ENCODE data around the gene ZBTB20.

ZBTB20 gene

DNA sequence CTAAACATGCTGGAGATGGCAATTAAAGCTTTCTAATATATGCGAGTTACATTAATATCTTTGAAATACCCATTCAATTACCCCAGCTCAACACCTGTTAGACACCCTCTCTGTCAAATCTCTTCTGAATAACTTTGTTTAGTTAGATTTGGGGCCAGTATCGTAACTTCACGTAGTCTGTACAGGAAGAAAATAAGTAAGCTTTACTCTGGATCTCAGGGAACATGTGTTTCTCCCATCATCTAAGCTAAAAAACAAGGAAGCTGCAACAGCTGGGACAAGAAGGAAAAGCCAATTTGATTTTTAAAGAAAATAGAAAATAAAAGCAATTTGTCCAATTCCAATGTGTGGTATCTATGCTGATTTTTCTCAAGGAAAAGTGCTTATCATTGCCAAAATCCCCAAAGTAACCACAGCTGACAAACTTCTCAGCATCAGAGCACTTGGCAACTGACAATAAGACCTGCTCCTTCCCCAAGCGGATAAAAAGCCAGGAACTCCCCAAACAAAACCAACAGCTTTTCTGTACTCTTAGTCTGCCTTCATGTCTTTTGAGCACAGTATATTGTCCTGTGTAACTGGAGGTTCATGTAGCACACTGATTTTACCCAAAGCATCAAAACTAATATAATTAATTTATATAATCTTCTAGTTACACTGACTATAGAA, 279.1 kb downstream of the ZBTB20 start:
- DNase-seq (no peak), ATAC-seq (no peak)

DNA sequence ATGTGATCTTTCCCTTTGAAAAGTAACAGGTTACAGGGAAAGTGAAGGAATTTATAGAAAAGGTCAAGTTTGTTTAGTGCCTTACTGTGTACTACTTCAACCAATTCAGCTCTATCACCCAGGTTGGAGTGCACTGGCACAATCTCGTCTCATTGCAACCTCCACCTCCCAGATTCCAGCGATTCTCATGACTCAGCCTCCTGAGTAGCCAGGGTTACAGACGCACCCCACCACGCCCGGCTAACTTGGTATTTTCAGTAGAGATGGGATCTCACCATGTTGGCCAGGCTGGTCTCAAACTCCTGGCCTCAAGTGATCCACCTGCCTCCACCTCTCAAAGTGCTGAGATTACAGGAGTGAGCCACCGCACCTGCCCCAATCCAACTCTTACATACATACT, 279.7 kb downstream of the ZBTB20 start:
- no peak for ATAC-seq
- no peak for DNase-seq

DNA sequence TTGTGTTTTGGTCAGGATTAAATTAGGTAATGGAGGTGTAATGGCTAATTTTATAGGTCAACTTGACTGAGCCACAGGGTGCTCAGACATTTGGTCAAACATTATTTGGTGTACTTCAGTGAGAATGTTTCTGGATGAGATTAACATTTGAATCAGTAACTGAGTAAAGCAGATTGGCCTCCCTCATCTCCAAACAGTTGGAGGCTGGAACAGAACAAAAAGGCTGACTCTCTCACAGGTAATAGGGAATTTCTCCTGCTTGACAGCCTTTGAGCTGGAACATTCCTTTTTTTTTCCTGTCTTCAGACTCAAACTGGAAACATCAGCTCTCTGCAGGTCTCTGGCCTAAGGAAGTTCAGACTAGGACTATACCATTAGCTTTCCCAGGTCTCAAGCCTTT, 280.7 kb downstream of the ZBTB20 start:
- no peak for DNase-seq
- no peak for ATAC-seq

DNA sequence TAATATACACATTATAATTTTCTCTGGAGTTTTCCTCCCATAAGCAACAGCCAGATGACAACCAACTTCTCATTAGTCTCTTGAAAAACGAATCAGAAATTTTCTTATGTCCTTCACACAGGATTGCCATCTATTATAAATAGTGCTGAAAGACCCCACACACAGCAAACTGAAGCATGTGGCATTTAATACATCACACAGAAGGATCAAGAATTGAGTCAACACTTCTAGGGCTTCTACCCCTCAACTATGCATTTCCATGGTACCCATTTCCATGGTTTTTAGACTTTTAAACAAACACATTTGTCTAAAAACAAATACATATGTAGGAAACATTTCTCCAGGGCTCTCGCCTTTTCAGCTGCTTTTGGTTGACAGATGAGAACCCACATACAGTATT, 282.1 kb downstream of the ZBTB20 start:
- ATAC-seq: no peak
- no peak for DNase-seq

DNA sequence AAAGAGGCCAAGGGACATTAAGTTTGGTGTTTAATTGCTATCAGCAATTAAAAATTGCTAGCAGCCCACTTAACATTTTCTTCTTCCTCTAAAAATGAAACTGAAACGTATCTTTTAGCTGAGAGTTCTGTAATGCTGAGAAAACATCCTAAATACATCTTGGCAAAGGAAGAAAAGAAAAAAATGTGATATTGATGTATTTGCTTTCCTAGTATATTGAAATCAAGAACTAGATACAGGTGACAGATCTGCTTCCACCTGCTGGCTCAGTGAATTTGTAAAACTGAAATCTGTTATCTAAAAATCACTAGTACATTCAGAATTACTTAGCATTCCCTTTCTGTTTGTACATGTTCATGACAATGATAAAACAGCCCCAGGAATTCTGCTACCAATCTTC, 283.2 kb downstream of the ZBTB20 start:
- DNase-seq: no peak
- no peak for ATAC-seq

DNA sequence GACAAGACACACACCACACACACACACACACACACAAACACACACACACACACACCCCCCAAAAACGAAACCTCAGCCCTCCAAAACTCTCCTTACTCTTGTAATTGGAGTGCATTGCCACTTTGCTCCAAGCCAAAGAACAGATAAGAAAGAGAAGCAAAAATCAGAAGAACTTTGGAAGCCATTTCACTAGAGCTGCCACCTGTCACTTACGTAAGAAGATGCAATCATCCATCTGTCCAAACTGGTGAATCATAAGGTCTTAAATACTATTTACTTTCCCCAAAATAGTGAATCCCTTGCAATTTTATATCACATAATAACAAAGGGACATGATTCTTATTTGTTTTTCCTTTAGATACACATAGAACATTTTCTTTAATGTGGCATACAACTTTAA, 285.4 kb downstream of the ZBTB20 start:
- ATAC-seq (no peak), DNase-seq (no peak)

DNA sequence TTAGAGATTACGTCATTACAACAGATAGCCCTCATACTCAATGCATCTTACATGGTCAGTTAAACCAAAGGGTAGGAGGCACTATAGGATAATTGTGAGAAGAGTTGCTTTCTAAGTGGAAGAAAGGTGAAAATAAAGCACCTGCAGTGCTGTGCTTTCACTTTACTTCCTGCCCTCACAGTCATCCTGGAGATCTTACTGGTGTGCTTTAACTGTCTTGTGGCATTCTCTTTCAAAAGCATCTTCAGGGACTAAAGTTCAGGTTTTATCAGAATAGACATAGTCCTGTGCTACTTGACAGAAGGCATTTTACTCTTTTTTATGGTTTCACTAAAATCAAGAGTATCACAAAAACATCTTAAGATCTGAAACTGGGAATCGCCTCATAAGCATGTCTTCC, 286.6 kb downstream of the ZBTB20 start:
- DNase-seq: no peak
- no peak for ATAC-seq

DNA sequence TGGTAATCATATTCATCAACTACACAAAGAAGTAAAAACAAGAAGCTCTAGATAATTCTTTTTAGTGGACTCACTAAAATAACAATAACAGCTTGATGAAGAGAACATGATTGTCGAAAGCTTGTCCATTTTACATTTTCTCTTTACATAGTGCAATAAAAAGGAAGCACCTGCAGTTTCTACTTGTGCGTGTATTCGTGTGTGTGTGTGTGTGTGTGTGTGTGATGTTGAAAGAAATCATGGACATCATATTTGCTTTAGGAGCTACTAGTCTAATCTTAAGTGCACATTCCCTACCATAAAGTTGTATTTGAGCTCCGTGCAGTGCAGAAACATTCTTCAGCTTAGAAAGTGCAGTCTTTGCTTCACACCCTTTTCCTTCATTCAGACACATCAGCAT, 288.8 kb downstream of the ZBTB20 start:
- DNase-seq: no peak

DNA sequence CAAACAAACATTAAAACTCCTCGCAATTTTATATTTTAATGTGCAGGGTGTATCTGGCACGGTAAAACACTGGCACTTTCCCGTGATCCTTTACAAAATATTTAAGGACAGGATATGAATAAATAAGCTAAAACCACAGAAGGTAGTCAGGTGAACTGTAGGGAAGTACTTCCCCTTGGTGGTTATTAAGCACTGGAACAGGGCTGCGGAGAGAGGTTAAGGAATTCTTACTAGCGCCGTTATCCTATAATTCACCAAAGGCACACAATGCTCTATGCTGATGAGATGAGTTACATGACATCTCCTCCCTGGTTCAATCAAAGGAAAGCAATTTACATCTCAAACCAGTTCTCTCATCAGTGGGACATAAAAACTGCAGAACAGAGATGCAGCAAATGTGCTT, 289.8 kb downstream of the ZBTB20 start:
- no peak for DNase-seq
- no peak for ATAC-seq

More for the DNA sequence above, 288.8 kb downstream of the ZBTB20 start:
- no peak for ATAC-seq

DNA sequence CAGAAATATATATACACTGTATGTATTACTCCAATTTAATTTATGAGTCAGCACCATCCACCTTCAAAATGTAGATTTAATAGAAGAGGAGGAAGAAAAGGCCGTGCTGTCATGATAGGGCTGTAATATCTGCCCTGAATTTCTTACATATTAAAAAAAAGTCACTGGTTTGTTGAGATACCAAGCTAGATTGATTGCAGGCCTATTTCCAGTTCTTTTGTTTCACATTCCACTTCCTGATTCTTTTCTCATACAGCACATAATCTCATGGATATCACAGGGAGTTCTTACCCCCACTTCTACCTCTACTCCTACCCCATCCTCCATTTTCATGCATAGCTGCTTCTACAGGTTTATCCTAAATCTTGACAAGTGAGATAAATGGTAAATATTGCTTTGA, 290.3 kb downstream of the ZBTB20 start:
- no peak for DNase-seq
- ATAC-seq: no peak

DNA sequence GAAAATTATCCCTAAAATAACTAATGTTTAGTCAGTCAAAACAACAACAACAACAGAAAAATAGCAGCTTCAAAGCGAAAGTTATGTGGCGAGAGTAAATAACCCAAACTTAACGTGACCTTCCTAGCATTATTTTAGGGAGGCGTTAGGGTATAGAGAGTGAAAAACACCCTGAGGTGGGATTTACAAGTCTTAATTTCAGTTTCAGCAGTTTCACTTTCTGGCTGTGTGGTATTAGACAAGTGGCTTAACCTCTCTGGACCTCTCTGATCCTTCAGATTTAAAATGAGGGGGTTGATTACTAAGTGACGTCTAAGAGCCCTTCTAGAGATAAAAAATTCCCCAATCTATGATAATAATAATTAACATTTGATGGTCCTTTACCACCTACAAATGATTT, 291.2 kb downstream of the ZBTB20 start:
- DNase-seq (no peak), ATAC-seq (no peak)

DNA sequence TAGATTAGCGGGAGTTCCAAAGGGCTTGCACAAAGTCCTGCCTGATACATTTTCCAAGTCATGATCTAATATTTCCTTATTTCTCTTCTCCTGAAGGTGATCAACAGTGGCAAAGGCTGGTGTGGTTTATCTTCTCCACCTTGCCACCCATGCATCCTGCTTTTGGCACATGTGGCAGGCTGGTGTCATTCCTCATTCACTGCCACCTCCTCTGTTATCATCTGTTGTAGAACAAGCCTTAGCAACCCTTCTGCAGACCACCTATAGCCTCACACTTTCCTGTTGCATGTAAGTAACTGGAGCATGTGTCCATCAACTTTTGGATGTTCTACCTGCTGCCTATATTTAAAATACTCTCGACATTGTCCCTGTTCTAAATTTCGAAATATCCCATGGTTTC, 294.1 kb downstream of the ZBTB20 start:
- no peak for ATAC-seq
- no peak for DNase-seq

DNA sequence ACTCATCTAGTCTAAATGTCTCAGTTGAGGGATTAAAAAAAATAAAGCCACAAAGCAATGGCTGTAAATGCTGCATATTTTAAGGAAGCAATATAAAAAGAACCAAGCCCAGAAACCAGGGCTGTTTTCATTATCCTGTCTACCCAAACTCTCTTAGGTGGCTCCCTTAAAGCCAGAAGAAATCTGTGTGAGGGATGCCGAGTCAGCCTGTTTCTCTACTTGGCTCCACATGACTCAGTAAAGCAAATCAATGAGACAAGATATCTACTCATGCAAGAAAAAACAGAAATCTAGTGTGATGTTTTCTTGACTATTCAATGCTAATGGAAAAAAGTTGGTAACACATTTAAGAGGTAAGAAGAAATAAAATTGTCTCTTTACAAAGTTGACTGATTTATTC, 296.2 kb downstream of the ZBTB20 start:
- no peak for ATAC-seq
- DNase-seq: no peak

DNA sequence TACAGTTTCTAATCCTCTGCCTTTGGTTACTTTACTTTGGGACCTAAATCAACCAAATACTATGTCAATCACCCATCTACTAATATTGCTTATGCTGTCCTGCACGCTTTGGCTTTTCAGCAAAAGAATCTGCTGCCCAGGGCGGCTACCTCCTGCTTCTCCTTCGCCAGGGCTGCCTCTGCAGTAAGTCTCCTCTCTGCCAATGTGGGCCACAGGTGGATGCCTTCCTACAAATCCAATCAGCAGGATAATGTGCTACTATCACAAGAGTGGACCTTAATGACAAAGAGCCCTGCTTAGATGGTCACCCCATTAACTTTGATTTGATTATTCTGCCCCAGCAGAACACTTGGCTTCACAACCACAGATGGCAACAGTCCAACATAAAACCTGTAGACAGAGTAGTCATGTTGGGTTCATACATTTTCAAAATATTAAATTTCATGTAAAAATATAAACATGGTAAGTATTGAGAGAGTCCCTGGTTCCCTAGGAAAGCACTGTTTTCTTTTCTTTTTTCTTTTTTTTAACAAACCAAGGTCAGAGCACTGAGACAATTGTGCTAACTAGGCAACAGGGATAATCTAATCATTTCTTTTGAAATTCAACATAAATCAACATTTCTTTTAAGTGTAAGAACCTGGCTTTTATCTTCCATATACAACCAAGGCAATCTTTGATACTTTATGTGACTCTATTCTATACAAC, 298.3 kb downstream of the ZBTB20 start:
- no peak for ATAC-seq
- no peak for DNase-seq

DNA sequence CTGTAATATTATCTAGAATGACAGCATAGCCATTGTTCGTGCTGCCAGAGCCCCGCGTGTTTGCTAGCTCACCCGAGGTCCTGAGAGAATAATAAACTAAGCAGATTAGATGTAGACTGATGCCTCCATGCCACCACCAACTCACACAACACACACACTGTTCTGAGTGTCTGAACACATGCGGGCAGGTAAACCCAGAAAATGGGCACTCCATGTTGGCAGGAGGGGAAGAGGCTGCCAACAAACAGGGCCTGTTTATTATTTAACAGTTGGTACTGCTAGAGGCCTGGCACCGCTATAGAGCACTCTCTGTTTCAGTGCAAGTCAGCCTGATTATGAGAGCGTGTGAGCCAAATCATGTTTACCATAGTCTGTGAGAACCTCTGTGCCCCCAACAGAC, 299.0 kb downstream of the ZBTB20 start:
- DNase-seq (no peak), ATAC-seq (no peak)

DNA sequence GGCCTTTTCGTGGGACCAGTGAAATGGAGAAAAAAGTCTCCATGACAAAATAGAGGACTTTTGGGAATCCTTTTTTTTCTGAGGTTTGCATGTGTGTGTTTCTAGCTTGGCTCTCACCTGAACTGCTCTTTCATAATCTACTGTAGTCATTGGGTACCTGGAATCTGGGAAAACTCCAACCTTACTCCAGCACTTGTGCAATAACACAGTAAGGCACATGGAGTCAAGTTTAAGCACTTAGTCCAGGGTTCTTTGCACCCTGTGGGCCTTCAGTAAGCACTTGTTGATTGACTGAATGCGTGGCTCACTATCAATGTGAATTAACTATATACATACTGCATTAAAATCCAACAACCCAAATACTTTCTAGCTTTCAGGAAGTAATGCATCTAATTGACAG, 299.5 kb downstream of the ZBTB20 start:
- DNase-seq (no peak), ATAC-seq (no peak)

DNA sequence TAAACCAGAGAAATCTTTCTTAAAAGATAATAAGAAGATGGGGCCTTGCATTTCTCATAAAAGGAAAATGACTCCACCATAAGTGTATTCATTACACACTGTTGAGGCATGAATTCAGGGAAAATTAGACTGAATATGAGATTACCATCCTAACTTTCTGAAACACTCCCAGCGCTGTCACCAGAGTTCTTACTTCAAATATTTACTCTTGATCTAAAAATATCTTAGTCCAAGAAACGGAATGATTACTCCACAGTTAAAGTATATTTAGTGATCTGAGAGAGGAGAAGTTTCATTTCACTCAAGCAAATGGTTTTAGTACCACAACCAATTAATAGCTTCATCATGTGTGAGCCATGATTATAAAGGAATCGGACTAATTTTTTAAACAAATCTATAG, 300.3 kb downstream of the ZBTB20 start:
- ATAC-seq (no peak), DNase-seq (no peak)

DNA sequence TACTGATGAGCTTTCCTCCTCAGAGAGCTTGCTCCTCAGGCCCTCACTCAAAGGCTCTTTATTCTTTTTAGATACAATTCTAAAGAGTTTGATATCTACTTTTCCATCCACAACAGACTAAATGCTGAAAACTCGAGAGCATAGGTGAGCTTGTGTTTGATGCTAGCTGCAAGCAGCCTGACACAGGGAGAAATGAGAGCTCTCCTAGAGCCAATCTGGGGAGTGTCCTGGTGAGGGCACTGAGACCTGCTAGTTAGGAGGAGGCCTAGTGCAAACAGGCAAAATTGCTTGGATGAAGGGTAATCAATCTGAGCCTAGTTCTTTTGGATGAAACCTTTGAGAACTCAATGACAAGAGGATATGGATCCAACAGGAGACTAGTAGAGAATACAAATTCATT, 300.8 kb downstream of the ZBTB20 start:
- DNase-seq: no peak
- ATAC-seq: no peak

DNA sequence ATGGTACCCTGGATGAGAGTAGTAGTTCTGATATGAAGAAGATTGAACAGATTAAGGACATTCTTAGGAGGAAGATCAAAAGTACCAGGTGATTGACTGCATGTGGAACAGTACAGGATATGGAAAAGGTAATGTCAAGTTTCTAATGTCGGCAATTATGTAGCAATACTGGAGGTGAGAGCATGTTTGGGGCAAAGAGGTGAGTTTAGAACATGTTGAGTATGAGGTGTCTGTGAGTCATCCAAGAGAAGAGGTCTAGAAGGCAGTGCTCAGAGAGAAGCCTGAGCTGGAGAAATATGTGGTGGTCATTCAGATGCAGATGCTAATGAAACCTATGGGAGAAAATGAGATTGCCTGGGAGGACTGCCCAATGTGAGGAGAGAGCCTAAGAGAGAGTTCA, 305.6 kb downstream of the ZBTB20 start:
- no peak for ATAC-seq
- no peak for DNase-seq

DNA sequence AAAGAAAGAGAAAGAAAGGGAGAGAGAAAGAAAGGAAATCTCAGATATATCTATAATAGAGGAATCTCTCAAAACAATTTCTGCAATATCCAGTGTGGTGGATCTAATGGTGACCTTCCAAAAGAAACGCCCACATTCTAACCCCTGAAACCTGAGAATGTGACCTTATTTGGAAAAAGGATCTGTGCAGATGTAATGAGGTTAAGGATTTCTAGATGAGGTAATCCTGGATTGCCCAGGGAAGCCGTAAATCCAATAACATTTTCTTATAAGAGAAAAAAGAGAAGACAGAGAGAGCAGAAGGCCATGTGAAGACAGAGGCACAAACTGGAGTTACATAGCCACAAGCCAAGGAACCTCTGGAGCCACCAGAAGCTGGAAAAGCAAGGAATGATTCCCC, 307.6 kb downstream of the ZBTB20 start:
- no peak for ATAC-seq
- DNase-seq: no peak

DNA sequence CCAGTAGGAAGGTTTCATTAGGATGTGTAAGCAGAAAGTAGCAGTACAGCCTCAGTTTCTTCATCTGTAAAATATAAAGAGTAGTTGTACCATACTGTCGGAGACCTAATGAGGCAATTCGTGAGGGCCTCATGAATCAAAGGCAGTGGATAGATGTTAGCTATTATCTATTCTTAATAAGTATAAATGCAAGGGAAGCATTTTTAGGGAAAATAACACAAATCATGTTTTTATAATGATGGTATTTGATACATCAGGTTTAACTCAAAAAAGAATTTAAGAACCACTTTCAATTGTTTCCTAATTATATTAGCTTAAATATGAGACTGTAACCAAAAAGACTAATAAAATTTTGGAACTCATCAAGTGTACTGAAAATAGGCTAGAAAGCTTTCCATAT, 309.1 kb downstream of the ZBTB20 start:
- no peak for DNase-seq
- ATAC-seq: no peak

DNA sequence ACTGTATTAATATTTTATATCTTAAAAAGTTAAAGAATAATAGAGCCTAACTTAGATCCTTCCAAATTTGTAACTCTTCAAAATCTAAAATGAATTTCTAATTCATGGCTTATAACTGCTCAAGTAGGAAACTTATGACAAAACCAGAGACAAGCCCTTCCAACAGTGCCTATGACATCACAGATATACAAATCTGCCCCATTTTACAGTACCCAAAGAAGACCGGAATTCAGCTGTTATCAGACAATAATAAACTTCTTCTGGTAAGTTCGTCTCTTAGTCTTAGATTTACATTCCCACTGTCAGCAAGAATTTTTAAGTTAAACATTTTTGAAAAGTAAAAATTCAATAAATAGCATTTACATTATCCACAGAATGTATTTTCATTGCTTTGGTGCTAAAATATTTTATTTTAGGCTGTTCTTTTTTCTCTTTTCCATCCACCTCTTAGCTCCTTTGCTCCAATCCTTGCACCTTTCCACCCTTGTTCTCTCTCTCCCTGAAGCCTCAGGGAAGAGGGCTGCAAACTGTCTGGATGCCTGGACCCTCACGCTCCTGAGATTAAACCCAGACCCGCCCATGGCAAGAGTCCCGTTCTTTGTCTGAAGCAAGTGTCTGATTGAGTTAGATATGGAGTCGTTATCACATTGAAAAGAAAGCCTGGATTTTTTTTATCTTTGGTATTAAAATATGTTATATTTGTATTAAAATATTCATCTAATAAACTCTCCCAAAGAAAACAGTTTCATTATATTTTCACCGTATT, 312.7 kb downstream of the ZBTB20 start:
- no peak for ATAC-seq

DNA sequence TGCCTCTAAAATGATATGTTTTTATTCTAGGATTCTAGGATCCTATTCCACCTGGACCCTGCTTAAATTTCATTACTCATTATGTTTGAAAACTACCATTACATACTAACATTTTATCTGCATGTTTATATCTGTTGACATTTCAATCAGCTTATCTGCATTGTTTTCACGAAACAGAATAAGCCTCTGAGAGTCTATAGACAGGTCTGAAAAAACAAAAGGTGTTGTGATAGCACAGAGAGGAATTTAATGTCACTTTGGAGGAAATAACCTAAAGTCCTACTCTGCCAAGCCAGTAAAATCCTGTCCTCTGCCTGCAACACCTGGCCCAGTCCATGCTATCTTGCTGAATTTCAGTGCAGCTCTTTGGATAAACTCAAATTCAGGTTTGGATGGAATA, 315.2 kb downstream of the ZBTB20 start:
- no peak for ATAC-seq

More for the DNA sequence above, 312.7 kb downstream of the ZBTB20 start:
- DNase-seq: no peak

DNA sequence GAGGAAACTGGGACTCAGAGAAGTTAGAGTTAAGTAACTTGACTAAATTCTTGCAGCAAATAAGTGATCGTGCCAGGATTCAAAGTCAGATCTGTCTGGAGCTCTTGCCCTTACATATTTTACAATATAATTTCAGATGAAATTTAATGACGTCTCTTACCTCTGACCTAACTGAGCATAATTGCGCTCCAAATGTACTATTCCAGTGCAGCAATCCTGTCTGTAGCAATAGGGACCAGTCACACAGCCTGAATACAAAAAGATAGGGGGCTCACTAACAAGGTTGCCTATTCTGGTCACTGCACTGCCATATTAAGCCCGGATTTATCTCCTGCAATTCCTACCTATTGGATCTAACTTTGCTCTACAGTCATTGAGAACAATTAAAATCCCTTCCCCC, 316.4 kb downstream of the ZBTB20 start:
- DNase-seq: no peak
- ATAC-seq: no peak

More for the DNA sequence above, 315.2 kb downstream of the ZBTB20 start:
- DNase-seq: no peak

Data from stimulated activated naive CD8-positive, alpha-beta T cell treated with anti-CD3 and anti-CD28 coated beads, Interleukin-15, Interleukin-2, amounts not matched to agents 100 U/mL and 50 U/mL, for 24 hours (primary cell).